GM21367 (cell line): ENCODE data around the gene HCRT.
"Not testable (repeated sequence)": the region's sequence is repeated elsewhere in the genome, so short reads cannot be mapped to it uniquely, and the experiment has no call there.

Experiments
- ATAC-seq: cut with Tn5 transposase; IDR thresholded peaks from one replicate; pipeline ENCODE4 v1.9.1; 2021; ENCODE audit not compliant: unreplicated experiment

Gene HCRT, protein sequence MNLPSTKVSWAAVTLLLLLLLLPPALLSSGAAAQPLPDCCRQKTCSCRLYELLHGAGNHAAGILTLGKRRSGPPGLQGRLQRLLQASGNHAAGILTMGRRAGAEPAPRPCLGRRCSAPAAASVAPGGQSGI

GRCh38 chr17:42184713-42185620 is at the start of gene HCRT:
Gene HCRT (minus strand): TSS chr17:42185452. CDS start chr17:42185365, 87 bp downstream.
- no peak for ATAC-seq

- ATAC-seq, result no peak
Measured at GRCh38 chr17:42233994-42234393, 48.7 kb upstream of the HCRT start.

DNA sequence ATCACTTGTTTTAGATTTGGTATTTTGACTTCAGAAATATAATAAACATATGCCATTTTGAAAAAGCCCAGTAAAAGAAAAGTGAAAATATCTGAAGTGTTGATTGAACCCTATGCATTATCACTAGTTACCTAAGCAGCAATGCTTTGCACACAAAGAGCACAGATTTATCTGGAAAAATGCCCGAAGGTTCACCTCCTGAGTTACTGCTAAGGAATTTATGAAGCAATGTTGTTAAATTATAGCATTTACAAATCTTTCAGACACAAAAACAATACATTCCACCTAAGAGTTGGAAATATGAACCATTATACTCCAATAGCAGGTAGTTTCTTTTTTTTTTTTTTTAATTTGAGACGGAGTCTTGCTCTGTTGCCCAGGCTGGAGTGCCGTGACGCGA is 47.9 kb upstream of the HCRT start:
- no peak for ATAC-seq

DNA sequence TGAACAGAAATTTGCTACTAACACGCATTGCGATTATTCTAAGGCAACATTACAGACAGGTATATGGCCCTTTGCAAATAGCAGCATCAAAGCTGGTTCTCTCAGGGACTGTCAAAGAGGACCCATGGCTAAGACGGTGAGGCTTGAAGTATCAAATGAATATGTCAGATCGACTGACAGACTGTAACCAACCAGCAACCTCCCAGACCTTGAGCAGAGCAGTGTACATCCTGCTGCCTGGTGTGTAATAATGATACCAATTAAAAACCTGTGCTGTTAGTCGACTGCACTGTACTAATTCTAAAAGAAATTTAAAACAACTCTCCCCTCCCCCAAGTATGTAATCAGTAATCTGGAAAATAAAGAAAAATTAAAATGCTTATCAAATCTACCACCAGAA is 45.0 kb upstream of the HCRT start:
- ATAC-seq, result no peak

GRCh38 chr17:42227849-42228700 is 42.8 kb upstream of the HCRT start:
- no peak for ATAC-seq

DNA sequence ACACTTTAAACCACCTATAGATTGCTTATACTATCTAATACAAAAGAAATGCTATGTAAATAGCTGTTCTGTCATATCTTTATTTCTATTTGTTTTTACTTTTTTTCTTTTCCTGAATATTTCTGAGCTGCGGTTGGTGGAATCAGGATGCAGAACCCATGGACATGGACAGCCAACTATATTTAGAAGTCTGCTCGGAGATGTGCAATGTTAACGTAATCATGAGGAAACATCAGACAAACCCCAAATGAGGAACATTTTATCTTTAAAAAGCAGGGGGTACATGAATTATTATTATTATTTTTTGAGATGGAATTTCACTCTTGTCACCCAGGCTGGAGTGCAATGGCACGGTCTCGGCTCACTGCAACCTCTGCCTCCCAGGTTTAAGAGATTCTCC is 40.4 kb upstream of the HCRT start:
- no peak for ATAC-seq

GRCh38 chr17:42224651-42225050 is 39.4 kb upstream of the HCRT start:
- no peak for ATAC-seq

- ATAC-seq, result no peak
Measured at GRCh38 chr17:42221886-42222745, 36.9 kb upstream of the HCRT start.

DNA sequence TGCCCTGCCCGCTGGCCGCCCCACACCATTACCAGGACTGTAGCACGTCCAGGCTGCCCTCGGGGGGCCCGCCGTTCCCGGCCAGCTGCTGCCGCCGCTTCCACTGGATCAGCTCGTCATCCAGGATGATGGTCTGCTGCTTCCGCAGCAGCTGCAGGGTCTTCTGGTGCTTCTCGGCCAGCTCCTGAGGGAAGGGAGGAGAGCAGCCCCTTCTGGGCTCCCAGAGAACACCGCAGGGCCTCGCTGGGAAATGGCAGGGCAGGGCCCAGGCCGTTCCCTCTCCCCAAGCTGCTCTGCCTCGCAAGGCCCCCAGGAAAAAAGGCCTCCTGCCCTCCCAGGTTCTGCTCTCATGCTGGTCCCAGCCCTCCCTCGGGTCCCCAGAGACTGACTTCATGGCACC is 34.0 kb upstream of the HCRT start:
- not testable (repeated sequence) for ATAC-seq

DNA sequence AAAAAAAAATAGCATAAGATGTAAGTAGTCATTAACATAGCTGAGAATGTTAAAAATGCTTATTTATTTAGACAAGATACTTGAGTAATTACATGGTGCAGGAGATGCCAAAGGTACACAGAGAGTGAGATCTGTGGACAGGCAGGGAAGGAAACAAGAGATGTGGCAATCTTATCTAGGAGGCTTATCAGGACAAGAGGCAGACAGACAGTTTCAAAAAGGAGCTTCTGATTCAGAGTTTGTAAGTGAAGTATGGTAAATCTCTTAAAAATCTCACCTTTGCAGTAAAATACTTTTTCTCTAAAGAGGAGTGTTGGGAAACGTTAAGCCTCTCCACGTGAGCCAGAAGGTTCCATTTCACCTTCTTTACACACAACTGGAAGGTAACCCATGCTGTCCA is 28.9 kb upstream of the HCRT start:
- no peak for ATAC-seq

GRCh38 chr17:42212382-42212781 is 27.1 kb upstream of the HCRT start:
- no peak for ATAC-seq

DNA sequence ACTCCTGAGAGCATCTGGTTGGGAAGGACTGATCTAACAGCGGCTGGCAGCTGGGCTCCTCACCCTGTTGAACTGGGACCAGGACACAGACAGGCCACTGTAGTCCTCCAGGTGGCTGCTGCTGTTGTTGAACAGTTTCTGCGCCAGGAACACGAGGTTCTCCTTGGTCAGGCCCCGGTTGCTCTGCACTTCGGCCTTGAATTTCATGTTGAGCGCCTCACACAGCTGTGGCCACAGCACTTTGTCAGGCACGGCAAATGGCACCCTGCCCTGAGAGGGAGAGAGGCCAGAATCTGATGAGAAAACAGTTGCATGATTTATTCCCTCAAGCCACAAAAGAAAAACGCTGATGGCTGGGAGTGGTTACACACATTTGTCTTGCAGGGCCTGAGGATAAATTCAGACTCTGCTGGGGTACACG is 26.7 kb upstream of the HCRT start:
- not testable (repeated sequence) for ATAC-seq

- no peak for ATAC-seq
Measured at GRCh38 chr17:42210046-42210445, 24.8 kb upstream of the HCRT start.

GRCh38 chr17:42206153-42206612 is 20.9 kb upstream of the HCRT start:
- not testable (repeated sequence) for ATAC-seq

GRCh38 chr17:42203354-42203753 is 18.1 kb upstream of the HCRT start:
- ATAC-seq, result no peak

GRCh38 chr17:42202696-42203095 is 17.4 kb upstream of the HCRT start:
- no peak for ATAC-seq

DNA sequence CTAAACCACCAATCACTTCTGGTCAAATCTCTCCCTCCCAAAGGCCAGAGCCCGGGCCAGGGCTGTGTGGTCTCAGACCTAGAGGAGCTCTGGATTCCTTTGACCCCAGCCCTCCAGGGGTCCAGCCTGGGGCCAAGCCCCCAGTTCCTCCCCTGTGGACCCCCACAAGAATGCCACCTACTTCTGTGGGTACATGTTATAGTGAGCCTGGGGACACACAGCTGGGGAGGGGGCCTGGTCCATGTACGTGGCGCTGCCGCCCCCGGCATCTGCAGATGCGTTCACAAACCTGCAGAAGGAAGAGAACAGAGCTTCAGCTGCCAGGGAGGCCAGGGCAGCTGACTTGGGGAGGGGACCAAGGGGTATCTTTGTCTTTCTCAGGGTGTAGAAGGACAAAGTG is 16.9 kb upstream of the HCRT start:
- ATAC-seq, result no peak

- ATAC-seq, result no peak
Measured at GRCh38 chr17:42201458-42201772, 16.2 kb upstream of the HCRT start.

DNA sequence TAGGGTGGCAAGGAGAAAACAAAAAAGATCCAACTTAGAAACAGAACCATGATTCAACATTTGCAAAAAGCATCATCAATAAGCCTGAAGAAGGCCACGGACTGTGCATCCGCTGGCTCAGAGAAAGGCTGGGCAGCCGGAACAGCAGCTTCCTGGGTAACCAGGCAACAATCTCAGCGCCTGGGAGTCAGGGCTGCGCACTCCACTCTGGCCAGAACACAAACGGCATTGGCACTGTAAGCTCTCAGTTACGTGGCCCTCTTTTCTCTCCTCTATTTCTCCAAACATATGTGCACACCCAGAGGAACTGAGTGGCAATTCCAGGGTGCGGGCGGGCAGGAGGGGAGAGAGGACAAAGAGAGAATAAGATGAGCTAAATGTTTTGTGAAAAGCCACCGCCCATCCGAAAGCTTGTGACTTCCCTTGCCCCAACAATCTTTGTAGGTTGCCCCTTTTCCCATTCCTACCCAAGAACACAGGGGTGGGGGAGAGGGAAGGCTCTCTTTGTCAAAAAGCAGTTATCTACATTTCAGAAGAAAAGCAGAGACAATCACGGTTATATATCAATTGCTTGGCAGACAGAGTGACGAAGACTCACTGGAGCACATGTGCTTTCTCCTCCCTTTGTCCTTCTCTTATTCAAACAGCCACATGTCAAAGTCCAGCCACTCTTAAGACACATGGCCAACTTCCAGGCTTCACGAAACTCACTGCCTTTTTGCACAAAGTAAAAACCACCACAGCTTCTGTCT is 15.6 kb upstream of the HCRT start:
- no peak for ATAC-seq

GRCh38 chr17:42199416-42200011 is 14.3 kb upstream of the HCRT start:
- no peak for ATAC-seq
